ENCODE measurements around the gene FSD1L. TPM values are rescaled to one million over a fixed set of nuclear protein-coding genes. Genes with fewer than 3 reads are reported as not detected.

Gene FSD1L
- 9.9 TPM for total RNA-seq

DNA sequence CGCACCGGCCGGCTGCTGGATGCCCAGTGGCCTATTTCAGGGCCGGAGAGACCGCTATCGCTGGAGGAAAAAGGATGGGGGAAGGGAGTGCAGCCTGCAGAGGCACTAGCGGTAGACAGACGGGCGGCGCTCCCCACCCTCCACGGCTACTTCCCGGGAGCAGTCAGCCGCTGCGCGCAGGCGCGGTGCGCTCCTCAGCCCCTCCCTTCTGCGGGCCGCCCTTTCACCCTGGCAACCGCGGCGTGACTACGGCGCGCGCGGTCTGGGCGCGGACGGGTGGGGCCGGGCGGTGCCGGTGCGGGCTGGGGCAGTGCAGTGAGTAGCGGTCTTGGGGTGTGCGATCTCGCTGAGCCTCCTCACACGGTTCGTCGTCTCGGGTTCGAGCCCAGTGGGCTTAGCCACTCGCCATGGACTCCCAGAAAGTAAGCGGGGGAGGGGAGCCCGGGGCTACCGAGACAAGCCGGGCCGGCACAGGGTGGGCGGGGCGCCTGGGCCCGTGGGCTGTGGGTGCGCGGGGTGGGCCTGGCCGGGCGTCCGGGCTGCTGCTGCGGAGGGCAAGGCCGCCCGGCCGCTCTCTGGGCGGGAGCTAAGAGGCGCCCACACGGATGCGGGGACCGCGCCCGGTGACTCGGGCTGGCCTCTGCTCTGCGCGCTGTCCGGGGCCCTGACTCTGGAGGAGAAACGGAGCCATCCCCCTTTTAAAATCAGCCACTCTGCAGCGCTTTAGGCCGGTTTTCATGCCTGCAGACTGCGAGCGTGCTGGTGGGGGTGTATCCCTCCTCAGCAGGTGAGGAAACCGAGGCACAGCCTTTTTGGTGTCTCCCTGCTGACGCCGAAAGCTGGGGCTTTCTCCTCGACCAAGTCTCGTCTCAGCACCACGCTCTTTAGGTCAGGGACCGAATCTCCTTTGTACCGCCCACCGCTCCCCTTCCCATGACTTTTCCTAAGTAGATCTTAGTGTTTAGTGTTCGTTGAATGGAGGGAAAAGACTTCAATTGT, at the start of gene FSD1L:
Gene FSD1L (plus strand): TSS at position 221 of the 999 bp plus-strand sequence. CDS start 187 bp downstream, at position 408.
- DNase-seq: peak; percentile 82

DNA sequence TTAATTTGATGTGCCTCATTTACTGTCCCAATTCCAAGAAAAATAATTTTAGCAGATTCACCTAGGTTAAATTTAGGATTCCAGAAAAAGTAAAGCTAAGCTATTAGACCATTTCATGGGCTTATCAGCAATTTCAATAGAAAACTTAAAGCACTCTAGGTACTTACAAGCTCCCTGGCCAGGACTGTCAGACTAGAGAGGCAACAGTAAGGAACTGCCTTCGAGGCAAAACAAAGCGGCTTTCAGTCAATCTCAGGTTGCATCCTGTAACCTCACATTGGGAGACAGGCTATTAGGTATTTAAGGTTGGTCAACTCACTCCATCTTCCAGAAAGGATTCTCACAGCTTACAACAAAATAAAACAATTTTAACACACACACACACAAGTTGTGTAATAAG, 48.7 kb upstream of the FSD1L start:
- DNase-seq: no peak

DNA sequence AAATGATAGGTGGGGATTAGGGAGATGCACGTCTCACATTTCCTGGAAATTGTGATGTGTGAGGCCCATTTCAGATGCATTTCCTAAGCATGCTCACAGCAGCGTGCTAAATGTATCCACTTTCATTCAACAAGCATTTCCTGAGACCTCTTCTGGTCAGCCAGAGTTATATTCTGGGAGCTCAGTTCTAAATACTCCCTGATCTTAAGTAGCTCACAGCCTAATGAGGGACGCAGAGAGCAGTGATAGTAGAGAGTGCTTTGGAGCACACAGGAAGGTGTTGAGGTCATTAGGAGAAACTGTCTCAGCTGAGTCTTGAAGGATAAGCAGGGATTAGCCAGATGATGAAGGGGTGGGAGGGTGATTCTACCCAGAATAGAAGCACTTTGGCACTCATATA, 46.2 kb upstream of the FSD1L start:
- no peak for DNase-seq

GRCh38 chr9:105403552-105404248, 44.1 kb upstream of the FSD1L start:
- DNase-seq: no peak

GRCh38 chr9:105405514-105406131, 42.2 kb upstream of the FSD1L start:
- no peak for DNase-seq

GRCh38 chr9:105406369-105406768, 41.5 kb upstream of the FSD1L start:
- DNase-seq: no peak

DNA sequence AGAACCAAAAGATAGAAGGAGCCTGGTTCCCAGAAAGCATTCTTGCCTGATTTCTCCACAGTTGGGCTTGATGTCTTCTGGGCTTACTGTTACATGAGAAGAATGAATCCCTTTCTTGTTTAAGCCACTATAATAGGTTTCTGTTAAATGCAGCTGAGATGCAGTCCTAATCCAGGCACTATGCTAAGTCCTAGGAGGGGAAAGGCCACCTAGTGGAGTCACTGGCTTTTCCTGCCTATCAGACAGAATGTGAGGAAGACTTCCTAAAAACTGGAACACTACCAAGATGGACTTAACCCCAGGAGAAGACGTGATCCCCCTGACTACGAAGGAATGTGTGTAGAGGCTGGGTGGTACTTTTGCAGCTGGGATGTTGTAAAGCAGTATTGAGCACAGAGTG, 34.3 kb upstream of the FSD1L start:
- DNase-seq: peak; percentile 35

- peak; percentile 41 for DNase-seq
Measured at GRCh38 chr9:105414947-105415661, 32.7 kb upstream of the FSD1L start.

DNA sequence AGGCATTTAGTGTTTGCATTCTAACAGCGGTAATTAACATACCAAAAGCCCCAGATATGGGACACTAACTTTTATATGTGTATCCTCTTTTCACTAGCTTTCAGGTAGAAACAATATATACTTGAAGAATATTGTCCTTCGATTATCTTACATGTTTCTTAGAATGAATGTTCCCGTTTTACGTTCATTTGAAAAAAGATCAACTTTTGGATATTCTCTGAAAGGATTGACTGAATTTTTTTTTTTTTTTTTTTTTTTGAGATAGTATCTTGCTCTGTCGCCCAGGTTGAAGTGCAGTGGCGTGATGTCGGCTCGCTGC, 32.2 kb upstream of the FSD1L start:
- DNase-seq: no peak

GRCh38 chr9:105416840-105417239, 31.0 kb upstream of the FSD1L start:
- no peak for DNase-seq

GRCh38 chr9:105418588-105419500, 29.0 kb upstream of the FSD1L start:
- no peak for DNase-seq

- DNase-seq: no peak
Measured at GRCh38 chr9:105419816-105420597, 27.8 kb upstream of the FSD1L start.

- no peak for DNase-seq
Measured at GRCh38 chr9:105421154-105421553, 26.7 kb upstream of the FSD1L start.

- no peak for DNase-seq
Measured at GRCh38 chr9:105421864-105422263, 26.0 kb upstream of the FSD1L start.

GRCh38 chr9:105425816-105426433, 21.9 kb upstream of the FSD1L start:
- DNase-seq: no peak

DNA sequence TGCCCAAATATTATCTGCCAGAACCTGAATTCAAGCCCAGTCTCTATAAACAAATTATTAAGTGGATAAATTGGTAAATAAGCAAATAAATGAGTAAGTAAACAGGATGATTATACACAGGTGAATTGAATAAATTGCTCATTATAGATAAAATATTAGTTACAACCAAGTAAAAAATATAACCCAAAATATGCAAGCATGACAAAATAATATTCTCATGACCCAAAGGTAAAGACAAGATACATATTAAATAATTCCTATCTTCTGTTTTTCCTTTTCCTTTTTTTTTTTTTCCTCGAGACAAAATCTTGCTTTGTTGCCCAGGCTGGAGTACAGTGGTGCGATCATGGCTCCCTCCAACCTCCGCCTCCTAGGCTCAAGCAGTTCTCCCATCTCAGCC, 21.2 kb upstream of the FSD1L start:
- DNase-seq: no peak

DNA sequence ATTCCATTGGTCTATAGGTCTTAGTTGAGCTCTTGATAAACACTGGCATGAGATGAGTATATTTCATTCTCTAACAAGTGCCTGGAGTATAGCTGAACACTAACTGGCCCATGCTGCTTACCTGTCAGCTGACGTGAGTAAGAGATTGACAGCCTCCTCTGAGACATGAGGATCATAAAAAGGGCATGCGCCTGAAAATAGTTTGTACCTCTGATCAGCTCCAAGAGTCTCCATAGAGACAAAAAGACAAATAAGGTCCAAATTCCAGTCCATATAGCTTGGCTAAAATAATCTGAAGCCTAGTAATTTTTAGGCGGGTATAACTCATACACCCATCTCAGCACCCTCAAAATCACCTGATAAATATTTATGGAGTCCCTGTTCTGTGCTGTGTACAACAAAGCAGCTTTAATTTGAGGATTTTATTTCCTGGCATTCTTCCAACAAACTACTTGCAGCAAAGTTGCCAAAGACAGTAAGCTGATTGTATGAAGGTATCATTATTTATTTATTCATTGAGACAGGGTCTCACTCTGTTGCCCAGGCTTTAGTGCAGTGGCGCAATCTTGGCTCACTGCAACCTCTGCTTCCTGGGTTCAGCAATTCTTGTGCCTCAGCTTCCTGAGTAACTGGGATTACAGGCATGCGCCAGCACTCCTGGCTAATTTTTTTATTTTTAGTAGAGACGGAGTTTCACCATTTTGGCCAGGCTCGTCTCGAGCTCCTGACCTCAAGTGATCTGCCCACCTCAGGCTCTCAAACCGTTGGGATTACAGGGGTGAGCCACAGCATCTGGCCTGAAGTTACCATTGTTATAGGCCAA, 16.2 kb upstream of the FSD1L start:
- no peak for DNase-seq

DNA sequence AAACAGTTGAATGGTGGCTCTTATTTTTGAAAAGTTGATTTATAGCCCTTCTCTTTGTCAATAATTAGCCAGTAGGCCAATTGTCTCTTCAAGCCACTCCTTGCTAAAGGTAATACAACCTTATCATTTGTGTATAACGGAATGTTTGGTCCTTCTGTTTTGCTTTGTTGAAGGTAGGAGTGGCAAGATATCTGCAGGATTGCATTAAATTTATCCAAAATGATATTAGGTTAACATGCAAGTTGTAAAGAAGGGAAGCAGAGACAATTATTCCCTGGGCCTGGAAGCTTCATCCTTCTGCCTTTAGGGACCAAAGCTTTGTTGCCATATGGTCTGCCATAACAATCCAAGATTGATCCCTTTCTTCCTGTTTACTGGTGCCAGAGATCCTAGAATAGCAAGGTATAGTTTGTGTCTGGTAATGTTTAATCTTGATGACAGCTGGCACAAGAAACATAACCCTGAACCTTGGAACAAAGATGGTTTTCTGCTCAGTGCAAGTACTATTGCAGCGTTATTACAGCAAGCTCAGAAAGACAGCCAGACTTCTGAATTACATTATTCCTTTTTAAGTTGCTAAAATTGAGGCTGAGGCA, 15.5 kb upstream of the FSD1L start:
- DNase-seq: no peak

GRCh38 chr9:105435453-105435852, 12.4 kb upstream of the FSD1L start:
- DNase-seq: no peak
